Activated CD8-positive, alpha-beta memory T cell treated with anti-CD3 and anti-CD28 coated beads for 36 hours (primary cell): ENCODE measurements around the gene FRMPD1. TPM values are rescaled to one million over a fixed set of nuclear protein-coding genes. Genes with fewer than 3 reads are reported as not detected.
"Not testable (repeated sequence)": the region's sequence is repeated elsewhere in the genome, so short reads cannot be mapped to it uniquely, and the experiment has no call there.

Experiments
- CTCF ChIA-PET: fragments of 350-600 bp; sonication (Branson Sonifier 250); formaldehyde crosslinking; loops from one replicate; lab custom pipeline; 2021; ENCODE audit warnings: antibody characterized with exemption; lab: Charles Lee
- POLR2A ChIA-PET: fragments of 350-600 bp; sonication (Branson Sonifier 250); formaldehyde crosslinking; loops from one replicate; lab custom pipeline; 2021; ENCODE audit warnings: antibody characterized with exemption; lab: Charles Lee
- total RNA-seq, 2 experiments: library from RNA; stranded (reverse); gene quantifications; one replicate each; pipeline ENCODE4 v1.2.3, GENCODE V29; 2021

The FRMPD1 gene
- total RNA-seq, 2 experiments from 2014 or later: not detected

DNA sequence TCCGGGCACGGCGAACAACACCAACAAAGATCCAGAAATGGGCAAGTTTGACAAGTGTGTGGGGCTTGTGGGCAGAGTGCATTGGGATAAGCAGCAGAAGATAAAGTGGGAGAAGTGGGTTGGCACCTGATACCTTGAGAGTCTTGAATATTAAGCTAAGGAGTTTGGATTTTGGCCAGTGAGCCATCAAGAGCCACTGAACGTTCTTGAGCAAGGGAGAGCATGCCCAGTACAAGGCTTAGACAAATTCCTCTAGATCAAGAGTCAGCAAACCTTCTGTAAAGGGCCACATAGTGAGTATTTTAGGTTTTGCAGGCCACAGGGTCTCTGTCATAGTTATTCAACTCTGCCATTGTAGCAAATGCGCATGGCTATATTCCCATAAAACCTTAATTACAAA is 76.3 kb downstream of the FRMPD1 start:
- ChIA-PET CTCF (no interaction called here), POLR2A (no interaction called here)

DNA sequence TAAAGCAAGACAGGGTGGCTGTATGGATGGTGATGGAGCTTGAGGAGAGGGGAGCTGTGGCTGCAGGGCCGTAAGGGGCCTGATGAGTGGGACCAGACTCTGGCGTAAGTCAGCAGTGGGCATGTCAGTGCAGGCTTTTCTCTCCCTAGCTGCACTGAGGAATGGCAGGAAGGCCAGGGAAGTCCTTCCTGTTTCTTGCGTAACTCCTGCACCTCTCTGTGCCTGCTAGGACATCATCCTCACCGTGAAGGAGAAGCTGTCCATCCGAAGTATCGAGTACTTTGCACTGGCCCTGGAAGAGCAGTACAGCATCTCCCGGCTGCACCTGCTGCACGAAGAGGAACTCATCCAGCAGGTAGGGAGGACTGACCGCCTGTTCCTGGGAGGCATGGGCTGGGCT is 78.7 kb downstream of the FRMPD1 start:
- ChIA-PET POLR2A (no interaction called here), CTCF (interaction anchor here (0.7 kb wide), 1 partner anchor 32 kb away, joined by 3 read pairs; no protein-coding TSS in a partner anchor)

DNA sequence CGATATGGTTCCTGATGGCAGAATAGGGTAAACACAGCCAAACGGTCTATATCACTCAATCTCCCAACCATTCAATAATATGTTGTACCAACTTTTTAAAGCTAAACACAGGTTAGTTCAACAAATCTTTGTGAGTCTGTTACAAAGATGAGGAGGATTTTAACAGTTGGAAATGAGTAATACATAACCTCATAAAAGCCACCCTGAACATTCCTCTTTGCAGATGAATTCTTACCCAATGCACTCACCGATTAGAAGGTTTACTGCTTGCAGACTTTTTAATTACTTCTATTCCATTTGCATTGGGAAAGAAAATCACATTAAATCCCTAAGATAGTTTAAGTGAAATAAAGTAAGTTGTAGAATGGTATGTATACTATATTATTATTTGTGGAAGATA is 79.5 kb downstream of the FRMPD1 start:
- ChIA-PET CTCF (no interaction called here), POLR2A (no interaction called here)

DNA sequence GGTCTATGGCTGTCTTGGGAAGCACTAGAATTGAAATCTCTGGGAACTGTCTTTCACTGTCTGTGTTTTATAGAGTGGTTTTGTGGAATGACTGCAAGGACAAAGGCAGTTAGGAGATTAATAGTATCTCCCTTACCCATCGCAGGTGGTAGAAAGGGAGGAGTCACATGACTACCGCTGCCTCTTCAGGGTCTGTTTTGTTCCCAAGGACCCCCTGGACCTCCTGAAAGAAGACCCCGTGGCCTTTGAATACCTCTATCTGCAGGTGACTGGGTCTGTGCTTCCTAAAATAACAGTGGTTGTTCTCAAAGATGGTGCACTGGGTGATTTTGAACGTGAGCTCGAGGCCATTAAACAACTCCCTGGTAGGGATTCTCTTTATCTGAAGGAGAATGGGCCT is 80.1 kb downstream of the FRMPD1 start:
- CTCF ChIA-PET: no interaction called here

DNA sequence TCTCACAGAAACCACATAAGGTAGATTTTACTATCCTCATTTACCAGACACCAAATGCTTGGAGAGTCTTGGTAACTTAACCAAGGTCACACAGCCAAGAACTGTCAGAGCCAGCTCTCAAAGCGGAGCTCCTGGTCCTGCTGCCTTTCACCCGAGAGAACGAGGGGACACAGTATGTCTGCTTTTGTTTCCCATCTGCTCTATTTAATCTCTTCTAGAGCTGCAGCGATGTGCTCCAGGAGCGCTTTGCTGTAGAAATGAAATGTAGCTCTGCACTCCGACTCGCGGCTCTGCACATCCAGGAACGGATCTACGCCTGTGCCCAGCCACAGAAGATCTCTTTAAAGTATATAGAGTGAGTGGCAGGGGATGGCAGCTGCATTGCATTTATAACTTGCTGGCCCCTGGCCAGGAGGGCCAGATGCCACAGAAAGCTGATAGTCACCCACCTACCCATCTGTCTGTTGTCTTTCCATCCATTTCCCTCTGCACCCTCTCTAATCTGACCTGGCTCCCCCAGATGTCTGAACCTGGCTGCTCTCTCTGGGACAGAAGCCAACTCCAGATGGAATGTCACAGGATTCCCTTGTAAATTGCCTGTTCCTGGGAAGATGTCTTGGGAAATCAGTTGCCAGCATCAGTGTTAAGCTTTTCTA is 81.5 kb downstream of the FRMPD1 start:
- ChIA-PET CTCF (interaction anchor here (1.7 kb wide), 1 partner anchor 182 kb away, joined by 5 read pairs; no protein-coding TSS in a partner anchor), POLR2A (no interaction called here)

More for the DNA sequence above, 80.1 kb downstream of the FRMPD1 start:
- POLR2A ChIA-PET: no interaction called here

DNA sequence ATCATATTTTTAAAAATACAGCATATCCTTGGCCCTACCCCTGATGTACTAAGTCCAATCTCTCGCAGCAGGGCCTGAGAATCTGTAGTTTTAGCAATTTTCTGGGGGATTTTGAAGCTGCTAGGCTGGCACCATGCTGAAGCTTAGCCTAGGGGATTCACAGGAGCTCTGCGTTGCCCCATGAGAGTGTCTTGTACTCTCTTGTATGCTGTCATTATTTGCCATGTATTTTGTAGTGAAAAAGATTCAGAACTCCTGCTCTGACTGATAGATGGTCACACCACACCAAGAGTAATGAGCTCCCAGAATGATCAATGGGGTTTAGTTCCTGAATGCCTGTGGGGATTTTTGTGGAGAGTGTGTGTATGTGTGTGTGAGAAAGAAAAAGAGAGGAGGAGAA is 82.2 kb downstream of the FRMPD1 start:
- CTCF ChIA-PET: interaction anchor here (1.7 kb wide), 1 partner anchor 181 kb away, joined by 5 read pairs; no protein-coding TSS in a partner anchor
- POLR2A ChIA-PET: no interaction called here

DNA sequence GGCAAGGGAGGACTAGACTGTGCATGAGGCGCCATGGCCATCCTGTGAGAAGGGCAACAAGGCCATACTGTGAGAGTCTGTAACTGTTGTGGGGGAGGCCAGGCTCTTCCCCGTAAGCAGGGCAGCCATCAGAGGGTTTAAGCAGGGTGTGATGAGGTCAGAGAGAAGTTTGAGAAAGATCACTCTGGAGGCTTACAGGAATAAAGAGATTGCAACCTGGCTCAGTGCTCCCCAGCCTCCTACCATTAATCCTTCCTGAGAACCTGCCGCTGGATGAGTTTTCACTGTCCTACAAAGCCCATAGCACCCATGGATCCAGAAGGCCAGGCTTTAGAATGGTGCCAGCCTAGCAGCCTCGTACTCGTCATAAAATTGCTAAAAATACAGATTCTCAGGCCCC is 88.5 kb downstream of the FRMPD1 start:
- ChIA-PET CTCF (no interaction called here), POLR2A (no interaction called here)

DNA sequence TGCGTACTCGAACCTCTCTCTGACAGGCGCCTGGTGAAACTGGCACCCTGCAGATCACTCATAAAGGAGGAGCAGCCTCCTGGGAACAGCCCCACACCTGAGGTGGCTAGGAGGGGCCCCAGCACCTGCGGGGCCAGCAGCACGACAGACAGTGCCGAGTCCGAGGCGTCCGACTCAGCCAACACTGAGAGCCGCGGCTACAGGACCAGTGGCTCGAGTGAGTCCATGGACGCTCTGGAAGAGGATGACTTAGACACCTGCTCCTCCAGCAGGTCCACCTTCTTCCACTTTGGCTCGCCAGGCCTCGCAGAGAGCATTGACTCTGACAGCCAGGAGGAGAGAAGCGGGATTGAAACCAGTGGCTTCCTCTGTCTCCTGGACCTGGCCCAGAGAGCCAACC is 89.4 kb downstream of the FRMPD1 start:
- ChIA-PET CTCF (no interaction called here), POLR2A (no interaction called here)

DNA sequence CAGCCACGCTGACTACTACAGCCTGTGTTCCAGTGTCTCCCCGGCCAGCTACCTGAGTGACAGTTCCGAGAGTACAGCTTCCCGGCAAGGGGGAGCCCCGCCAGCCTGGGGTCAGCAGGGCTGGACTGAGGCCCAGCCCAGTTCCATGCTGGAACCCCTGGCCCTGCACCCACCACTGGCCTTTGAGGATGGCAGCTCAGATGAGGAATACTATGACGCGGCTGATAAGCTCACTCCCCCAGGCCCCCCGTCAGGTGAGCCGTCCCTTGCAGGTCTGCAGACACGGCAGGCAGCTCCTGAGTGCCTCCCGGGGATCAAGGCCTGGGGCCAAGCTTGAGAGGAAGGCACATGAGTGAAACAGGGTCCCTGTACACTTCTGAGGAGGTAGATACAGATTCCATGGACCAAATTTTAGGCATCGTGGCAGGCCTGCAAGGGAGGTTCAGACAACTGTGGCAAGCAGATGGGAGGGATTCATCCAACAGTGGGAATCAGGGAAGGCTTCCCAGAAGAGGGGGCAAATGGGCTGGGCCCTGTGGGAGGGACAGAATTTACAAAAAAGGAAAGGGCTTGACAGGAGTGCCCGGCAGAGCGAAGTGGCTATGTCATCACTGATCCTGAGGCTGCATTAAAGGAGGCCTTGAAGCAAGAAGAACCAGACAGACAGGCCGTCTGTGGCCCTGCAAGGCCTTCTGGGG is 90.0 kb downstream of the FRMPD1 start:
- CTCF ChIA-PET: no interaction called here
- POLR2A ChIA-PET: no interaction called here

DNA sequence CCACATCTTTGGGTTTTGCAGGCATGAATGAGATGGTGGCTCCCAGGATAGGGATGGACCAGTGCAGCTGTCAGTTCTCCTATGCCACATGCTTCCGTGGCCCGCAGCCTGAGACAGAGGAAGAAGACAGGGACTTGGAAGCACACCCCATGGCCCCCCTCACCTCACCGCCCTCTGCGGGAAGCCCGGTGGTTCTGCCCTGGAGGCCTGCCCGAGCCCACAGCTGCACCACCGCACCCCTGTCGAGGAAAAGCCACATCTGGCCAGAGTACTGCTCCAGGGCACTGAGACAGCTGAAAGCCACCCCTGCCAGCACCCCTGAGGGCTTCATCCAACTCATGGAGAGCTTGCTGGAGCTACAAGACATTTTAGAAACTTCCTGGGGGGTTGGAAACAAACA is 95.2 kb downstream of the FRMPD1 start:
- ChIA-PET CTCF (interaction anchor here (0.9 kb wide), 1 partner anchor 150 kb away, joined by 3 read pairs; no protein-coding TSS in a partner anchor), POLR2A (no interaction called here)

DNA sequence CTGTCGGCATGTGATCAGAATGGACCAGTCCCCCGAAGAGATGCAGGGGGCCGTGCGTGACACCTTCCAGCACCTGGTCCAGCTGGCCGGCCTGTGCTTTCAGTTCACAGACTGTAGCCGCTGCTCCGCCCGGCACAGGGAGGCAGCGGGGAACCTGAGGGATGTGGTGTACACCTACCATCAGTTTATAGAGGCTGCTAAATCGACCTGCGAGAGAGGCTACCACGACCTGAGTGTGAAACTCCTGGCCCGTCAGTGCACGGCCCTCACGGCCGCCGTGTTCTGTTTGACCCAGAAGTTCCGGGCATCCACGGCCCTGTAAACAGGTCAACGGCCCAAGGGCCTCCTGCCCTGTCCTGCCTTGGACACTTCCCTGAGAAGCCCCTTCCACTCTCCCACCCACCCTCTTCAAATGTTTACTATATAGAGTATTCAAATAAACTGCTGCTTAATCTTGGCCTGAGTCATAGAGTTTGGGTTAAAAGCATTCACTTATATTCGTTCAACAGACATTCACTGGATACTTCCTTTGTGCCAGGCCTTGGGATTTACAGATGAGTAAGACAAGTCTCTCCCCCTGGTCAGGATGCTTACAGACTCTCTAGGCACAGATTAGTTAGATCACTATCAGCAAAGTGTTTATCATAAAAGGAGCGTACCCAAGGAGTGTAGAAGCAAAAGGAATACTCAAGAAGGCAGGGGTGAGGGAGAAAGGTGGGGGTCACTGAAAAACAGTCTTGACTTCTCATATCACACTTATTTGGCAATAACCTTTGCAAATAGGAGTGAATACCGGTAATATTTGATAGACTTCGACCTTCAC is 95.9 kb downstream of the FRMPD1 start:
- ChIA-PET POLR2A (no interaction called here), CTCF (no interaction called here)

DNA sequence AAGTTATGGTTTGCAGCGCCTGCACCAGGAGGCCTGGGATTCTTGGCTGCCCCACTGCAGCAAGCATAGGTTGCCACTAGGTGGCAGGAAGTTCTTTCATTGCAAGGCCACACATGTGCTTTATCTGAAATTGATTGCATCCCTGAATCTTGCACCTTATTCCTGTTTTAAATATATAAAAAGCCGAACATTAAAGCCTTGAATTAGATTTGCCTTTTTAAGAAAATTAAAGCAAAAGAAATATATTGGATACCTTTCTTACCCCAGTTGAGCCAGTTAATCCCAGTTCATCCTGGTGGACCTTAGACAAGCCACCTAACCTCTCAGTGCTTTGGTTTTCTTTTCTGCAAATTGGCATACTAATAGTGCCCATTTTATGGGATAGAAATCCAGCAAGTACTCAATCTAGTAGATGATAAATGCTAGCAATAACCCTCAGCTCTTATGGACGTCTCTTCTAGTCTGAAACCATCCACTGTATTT is 96.6 kb downstream of the FRMPD1 start:
- POLR2A ChIA-PET: no interaction called here
- CTCF ChIA-PET: interaction anchor here (1.0 kb wide), 1 partner anchor 13 kb away, joined by 3 read pairs; no protein-coding TSS in a partner anchor

DNA sequence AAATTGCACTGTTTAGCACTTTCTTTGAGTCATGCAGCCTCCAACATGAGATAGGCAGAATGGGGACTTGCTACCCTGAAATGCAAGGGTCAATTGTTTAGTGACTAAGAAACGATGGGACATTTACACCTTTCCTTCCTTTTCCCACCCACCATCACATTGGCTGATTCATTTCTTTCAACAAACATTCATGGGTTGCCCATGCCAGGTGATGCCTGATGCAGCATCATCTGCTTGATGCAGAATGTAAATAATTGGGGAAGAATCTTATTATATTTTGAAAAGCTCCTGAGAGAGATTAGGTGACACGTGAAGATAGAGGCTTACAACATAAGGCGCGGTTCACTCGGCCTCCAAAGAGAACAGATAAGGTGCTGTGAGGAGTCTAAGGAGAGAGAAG is 98.4 kb downstream of the FRMPD1 start:
- POLR2A ChIA-PET: no interaction called here

DNA sequence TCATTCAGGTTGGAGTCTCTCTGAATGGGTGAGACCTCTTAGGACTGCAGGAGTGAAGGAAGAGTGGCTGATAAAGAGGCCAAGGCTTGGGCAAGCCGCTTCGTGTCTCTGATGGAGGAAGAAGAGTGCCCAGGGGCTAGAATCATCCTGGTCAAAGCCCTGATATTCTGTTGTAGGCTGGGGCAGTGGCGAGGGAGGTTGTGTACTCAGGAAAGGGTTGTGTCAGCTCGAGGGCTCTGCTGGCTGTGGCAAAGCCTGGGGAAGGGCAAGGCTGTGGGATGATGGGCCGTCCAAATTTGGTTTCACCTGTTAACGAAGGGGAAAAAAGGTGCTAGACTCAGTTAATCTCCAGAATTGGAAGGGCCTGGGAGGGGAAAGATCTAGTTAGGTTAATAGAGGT is 100.4 kb downstream of the FRMPD1 start:
- ChIA-PET CTCF (no interaction called here), POLR2A (no interaction called here)

More for the DNA sequence above, 98.4 kb downstream of the FRMPD1 start:
- CTCF ChIA-PET: interaction anchor here (0.6 to 1.4 kb wide), 3 partner anchors 8 to 94 kb away, joined by 3 to 4 read pairs (median 3); no protein-coding TSS in a partner anchor

DNA sequence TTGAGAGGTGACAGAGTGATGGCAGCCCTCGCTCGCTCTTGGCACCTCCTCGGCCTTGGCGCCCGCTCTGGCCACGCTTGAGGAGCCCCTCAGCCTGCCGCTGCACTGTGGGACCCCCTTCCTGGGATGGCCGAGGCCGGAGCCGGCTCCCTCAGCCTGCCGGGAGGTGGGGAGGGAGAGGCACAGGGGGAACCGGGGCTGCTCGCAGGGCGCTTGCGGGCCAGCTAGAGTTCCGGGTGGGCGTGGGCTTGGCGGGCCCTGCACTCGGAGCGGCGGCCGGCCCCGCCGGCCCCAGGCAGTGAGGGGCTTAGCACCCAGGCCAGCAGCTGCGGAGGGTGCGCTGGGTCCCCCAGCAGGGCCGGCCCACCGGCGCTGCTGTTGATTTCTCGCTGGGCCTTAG is 101.0 kb downstream of the FRMPD1 start:
- CTCF ChIA-PET, POLR2A ChIA-PET: not testable (repeated sequence)

DNA sequence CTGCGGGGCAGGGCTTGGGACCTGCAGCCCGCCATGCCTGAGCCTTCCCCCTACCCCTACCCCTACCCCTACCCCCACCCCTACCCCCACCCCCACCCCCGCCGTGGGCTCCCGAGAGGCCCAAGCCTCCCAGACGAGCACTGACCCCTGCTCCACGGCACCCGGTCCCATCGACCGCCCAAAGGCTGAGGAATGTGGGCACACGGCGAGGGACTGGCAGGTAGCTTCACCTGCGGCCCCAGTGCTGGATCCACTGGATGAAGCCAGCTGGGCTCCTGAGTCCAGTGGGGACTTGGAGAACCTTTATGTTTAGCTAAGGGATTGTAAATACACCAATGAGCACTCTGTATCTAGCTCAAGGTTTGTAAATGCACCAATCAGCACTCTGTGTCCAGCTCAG is 101.4 kb downstream of the FRMPD1 start:
- POLR2A ChIA-PET, CTCF ChIA-PET: not testable (repeated sequence)

DNA sequence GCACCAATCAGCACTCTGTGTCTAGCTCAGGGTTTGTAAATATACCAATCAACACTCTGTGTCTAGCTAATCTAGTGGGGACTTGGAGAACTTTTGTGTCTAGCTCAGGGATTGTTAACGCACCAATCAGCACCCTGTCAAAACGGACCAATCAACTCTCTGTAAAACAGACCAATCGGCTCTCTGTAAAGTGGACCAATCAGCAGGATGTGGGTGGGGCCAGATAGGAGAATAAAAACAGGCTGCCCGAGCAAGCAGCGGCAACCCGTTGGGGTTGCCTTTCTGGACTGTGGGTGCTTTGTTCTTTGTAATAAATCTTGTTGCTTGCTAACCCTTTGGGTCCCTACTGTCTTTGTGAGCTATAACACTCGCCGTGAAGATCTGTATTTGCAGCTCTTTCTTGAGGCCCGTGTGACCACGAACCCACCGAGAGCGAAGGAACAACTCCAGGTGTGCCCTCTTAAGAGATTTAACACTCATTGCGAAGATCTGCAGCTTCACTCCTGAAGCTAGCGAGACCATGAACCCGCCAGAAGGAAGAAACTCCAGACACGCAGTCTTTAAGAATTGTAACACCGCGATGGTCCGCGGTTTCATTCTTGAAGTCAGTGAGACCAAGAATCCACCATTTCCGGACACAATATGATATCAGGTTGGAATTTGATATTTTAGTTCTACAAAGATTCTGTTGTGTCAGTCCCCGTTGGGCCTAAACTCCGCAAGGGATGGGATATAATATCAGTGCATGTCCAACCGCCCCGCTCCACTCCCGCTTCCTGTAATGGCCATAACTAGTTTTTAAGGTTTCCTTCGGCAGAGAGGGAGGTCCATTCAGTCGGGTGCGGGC is 102.1 kb downstream of the FRMPD1 start:
- ChIA-PET POLR2A (interaction anchor here (1.1 kb wide), 1 partner anchor 150 kb away, joined by 3 read pairs; no protein-coding TSS in a partner anchor), CTCF (no interaction called here)

DNA sequence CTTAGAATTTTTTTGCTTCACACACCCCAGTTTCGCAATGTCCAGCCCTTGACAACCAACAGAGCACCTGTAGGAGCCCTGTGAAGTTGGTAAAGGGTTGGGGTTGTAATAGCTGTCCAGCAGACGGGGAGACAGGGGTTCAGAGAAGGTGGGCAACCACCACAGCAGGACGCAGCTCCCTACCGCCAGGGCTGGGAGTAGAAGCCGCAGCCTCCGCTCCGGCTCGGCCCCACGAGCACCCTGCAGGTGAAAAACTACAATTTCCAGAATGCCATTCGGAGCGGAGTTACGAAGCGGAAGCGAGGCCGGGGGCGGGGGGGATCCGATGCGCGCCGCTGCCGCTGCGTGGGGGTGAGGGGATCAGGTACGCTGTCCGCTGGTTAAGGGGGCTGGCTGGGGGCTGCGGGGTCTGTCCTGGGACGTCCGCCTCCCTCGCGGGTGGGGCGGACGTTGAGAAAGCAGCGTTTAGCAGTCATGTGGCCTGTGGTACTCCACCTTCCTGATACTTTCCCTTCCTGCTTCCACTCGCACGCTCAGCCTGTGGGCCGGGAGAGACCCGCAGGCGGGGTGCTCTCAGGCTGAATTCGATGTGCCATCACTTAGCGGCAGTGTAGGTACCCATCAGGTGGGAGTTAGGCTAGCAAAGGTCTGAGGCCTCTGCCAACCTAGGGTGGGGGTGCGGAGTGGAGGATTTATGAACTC is 102.9 kb downstream of the FRMPD1 start, which contains the start of gene TRMT10B:
Gene TRMT10B (plus strand): TSS at position 317 of the 702 bp plus-strand sequence. CDS start 8,127 bp downstream, outside the sequence.
- ChIA-PET POLR2A (interaction anchor here (1.1 kb wide), 1 partner anchor 150 kb away, joined by 3 read pairs; no protein-coding TSS in a partner anchor), CTCF (no interaction called here)
